ENCODE measurements around the gene FHL3.

FHL3 gene, protein sequence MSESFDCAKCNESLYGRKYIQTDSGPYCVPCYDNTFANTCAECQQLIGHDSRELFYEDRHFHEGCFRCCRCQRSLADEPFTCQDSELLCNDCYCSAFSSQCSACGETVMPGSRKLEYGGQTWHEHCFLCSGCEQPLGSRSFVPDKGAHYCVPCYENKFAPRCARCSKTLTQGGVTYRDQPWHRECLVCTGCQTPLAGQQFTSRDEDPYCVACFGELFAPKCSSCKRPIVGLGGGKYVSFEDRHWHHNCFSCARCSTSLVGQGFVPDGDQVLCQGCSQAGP

DNA sequence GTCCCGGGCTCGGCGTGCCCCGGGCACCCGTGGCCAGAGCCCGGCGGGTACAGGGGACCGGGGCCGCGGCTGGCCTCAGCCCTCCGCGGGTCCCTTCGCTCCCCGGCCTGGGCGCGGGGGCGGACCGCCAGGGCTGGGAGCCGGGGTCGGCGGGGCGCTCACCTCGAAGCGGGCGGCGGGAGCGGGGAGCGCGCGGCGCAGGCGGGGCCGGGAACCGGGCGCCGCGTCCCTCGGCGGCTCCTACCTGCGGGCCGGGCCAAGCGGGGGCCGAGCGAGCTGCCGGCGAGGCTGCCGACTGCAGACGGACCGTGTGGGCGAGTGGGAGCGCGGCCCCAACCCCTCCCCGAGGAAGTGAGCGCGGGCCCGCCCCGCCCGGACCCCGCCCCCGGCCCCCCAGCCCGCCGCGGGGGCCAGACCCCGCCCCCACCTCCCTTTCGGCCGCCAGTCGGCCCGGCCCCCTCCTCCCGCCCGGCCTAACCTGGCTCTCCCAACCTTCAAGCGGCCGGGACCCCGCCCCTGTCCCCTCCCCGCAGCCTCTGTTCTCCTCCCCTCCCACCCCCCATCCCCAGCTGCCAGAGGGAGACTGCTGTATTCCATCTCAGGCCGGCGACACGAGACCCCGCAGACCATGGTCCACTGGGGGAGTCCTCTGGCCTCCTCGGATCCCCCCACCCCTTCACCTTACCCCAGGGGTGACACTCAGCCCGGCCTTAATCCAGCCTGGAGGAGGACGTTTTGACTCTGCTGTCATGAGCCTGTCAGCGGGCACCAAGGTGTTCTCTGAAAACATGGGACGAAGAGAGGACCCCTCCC lies at the start of gene FHL3:
Gene FHL3 (minus strand): TSS at position 320 of the 813 bp plus-strand sequence. CDS start 6,102 bp downstream, outside the sequence.
- DNase-seq = no peak

DNA sequence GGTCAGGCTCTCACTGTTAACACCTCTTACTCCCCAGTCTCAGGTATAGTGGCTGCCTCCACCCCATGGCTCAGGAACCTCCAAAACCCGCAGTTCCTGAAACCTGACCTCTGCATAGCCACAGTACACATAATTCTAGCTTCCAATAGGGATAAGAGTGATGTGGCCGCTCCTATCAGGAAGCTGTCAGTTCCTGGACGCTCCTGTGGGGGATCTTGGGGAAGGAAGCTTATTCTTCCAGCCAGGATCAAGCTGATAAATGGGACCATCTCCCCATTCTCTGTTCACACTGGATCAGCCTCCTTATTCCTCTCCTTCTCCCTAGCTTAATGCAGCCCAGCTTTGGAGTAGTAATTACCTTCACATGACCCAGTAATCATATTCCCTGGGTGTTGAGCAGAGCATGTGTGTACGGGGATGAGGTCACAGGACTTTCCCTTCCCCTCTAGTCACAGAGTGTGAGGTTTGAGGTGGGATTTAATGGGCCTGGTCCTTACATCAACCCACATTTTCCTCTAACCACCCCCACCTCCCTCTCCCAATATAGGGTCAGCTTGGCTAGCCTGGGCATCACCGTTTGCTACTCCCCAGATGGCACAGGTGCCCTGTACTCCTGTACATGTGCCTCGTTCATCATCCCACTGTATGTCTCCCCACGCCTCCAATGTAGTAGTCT lies 48.2 kb upstream of the FHL3 start:
- DNase-seq = no peak

DNA sequence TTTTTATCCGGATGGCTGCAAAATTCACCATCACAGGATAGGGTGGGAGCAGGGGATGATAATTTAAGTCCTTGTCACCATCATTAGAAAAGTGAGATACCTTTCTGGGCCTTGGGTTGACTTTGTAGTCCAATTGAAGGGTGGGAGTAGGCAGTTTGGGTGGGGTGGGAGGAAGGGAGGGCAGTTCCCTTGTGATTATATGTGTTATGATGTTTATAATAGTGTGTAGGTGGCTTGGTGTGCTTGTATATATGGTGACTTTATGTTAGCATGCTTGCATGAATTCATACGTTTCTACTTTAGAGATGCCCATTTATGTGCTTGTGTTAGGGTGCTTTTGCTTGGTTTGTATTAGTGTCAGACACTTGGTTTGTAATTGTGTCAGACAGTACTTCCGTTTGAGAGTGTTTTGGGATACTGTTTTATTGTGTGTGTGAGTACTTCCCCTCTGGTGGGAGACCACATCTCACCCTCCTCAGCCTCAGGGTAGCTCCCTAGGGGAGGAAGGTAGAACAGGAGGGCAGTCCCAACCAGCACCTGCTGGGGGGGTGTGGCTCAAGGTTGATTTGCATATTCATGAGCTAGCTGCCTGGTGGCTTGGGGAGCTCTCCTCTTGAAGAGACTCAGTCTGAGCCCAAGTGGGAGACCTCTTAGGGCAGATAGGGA lies 47.6 kb upstream of the FHL3 start:
- DNase-seq = no peak

DNA sequence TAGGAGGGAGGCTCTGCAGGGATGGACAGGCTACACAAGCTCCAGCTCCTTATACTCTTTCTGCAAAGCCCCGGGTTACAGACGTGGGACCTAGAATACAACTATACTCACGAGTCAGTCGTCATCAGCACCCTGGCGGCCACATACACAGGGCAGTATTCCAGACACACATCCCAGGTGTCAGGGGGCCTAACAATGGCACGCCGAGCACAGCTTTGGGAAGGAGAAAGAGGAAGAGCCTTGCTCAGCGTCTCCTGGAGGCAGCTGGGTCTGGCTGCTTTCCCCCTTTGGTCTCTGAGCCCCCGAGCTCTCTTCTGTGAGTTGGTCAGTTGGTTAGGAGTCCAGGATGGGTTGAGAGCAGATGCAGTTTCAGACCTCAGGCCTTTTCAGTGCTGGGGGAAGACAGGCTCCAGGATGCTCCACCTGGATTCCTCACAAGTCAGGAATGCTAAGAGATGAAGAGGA lies 45.8 kb upstream of the FHL3 start:
- DNase-seq = no peak

DNA sequence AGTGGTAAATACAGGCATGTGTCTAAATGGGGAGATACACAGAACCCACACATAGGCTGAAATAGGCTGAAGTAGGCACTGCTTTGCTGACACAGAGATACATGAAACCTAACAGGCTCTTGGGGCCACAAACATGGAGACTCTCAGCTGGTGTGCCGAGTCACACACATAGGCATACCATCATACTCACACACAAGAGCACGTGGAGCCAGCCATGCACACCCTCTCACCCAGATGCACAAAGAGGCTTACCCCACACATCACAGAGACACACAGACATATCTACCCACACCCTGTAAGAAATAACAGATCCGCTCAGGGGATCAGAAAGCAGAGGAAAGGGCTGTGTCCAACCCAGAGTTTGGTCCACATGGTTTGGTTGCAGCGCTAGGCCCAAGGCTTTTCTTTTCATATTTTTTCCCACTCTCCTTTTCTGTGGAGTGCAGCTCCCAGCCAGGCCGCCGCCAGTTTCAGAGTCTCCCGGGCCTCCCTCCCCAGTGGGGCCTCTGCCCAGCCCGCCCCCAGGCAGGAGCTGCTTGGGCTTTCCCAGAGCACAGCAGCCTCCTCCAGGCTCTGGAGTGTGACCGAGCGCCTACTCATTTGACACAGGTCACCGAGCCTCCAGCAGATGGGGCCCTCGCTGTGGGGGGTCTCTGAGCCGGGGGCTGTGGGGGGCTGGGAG lies 45.2 kb upstream of the FHL3 start:
- no peak for DNase-seq

DNA sequence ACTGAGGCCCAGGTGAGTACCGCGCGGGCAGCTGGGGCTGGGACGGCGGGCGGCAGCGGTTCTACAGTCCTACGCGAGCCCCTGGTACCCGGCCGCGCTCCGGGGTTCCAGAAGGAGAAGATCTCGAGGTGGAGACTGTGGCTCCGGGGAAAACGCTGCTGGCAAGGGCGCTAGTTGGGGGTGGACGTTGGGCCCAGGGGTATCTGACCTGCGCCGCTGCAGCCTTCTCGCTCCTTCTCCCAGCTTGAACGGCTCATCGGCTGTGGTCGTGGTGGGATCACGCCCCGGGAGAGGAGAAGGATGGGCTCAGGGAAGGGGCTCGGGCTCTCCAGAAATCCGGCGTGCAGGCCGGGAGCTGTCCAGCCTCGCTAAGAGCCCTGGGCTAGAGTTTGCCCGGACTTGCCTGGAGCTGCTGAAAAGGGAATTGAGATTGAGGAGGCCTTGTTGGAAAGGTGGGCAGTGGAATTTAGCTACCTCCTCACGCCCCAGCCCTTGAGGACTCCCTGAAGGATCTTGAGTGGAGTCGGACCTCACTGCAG lies 42.4 kb upstream of the FHL3 start:
- DNase-seq = no peak

DNA sequence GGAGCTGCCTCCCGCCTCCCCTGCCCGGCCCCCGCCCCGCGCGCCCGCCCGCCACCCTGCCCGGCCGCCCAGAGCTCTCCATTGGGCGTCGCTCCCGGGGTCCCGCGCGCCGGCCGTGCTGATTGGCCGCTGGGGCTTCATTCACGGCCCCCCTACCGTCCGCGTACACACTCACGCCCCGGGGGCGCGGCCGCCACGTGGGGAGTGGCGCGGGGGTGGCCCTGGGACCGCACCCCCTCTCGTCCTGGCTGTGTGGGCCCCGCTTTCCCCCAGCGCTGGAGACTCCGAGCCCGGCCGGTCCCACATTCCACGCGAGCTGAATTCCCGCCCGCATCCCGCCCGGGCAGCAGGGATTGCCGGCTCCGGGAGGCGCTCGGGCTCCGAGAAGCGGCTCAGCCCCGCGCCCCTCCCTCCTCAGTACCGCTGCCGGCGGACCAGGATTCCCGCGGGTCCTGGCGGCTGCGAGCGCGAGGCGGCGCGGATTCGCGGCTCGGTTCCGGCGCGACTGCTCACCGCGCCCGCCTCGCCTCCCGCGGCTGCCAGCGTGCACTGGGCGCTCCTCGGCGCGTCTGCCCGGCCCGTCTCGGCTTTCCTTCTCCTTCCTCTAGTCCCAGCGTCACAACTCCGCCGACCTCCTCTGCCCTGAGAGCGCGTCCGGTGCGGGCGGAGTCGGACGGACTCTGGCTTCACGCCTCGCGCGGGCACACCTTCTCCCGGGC lies 41.7 kb upstream of the FHL3 start:
- peak in 1 of 2 experiments; percentile 57 for DNase-seq

DNA sequence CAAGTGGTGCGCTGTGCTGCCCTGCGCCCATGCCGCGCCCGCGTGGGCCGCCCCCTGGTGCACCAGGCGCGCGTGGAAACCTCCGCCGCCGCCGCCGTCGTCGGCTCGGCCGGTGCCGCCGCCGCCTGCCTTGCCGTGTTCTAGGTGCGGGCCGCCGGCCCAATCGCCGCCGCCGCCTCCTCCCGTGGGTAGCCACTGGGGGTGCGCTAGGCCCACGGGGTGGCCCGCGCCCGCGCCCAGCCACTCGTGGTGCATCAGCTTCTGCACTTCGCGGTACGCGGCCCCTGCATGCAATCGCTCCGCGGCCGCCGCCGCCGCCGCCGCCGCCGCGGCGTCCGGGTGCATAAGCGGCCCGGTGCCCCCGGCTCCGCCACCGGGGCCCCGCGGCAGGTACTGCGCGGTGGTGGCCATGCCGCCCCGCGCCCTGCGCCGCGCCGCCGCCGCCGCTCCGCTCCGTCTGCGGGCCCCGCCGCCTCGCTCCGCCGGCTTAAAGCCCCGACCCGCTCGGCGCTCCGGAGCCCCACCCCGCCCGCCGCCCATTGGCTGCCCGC lies 41.1 kb upstream of the FHL3 start, which contains the start of gene POU3F1:
Gene POU3F1 (minus strand): TSS at position 461 of the 551 bp plus-strand sequence. CDS start 50 bp downstream, at position 411.
- DNase-seq = no peak

DNA sequence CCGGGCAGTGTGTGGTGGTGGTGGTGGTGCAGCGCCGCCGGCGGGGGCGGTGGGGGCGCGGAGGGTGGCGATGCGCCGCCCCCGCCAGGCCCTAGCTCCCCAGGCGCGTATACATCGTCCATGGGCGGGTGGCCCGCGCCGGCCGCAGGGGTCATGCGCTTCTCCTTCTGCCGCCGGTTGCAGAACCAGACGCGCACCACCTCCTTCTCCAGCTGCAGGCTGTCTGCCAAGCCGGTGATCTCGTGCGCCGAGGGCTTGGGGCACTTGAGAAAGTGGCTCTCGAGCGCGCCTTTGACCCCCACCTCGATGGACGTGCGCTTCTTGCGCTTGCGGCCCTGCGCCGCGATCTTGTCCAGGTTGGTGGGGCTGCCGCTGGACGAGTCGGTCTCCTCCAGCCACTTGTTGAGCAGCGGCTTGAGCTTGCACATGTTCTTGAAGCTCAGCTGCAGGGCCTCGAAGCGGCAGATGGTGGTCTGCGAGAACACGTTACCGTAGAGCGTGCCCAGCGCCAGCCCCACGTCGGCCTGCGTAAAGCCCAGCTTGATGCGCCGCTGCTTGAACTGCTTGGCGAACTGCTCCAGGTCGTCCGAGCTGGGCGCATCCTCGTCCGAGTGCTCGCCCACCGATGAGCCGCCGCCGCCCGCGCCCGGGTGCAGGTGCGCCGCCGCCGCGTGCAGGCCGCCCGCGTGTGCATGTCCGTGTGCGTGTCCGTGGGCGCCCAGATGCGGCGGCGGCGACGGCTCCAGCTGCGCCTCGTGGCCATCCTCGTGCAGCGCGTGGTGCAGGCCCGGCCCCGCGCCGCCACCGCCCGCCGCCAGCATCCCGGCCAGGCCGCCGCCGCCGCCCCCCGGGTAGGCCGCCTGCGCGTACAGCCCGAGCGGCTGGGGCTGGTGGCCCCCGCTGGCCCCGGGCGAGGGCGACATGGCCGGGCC lies 40.4 kb upstream of the FHL3 start:
- no peak for DNase-seq

DNA sequence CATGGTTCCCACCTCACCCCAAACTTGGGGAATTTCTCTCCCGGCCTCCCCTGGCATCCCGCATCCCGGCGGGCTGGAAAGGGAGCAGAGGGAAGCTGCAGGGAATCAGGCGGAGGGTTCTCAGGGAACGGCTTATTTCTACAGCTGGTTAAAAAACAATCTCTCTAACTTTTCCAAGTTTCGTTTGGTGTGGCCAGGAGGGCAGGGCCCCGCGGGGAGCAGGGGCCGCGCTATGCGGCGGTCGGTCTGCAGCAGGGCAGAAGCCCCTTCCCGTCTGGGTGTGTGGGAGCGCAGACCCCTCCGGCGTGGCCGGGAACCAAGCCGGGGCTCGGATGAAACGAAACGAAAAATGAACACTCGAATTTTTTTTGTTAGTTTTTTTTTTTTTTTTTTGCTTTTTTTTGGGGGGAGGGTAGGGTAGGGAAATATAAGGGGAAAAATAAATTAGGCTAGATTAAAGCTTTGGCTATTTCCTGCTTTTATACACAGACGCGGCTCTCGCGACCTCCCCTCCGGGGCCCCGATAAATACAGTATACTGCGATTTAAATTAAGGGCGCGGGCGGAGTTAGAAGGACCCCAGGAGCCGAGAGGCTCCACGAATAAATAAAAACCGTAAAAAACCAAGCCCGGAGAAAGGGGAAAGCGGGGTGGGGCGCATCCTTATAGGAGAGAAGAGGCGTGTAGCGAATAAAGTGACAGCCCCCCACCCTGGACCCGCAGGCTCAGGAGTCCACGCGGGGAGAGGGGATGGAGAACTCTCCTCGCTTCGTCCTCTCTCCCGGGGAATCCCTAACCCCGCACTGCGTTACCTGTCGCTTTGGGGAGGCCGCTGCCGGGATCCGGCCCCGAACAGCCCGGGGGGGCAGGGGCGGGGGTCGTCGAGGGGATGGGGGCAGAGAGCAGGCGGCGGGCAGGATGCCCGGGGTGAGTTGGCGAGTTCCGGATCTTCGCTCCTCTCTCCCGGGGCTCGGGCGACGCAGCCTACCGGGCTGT lies 39.2 kb upstream of the FHL3 start:
- no peak for DNase-seq

DNA sequence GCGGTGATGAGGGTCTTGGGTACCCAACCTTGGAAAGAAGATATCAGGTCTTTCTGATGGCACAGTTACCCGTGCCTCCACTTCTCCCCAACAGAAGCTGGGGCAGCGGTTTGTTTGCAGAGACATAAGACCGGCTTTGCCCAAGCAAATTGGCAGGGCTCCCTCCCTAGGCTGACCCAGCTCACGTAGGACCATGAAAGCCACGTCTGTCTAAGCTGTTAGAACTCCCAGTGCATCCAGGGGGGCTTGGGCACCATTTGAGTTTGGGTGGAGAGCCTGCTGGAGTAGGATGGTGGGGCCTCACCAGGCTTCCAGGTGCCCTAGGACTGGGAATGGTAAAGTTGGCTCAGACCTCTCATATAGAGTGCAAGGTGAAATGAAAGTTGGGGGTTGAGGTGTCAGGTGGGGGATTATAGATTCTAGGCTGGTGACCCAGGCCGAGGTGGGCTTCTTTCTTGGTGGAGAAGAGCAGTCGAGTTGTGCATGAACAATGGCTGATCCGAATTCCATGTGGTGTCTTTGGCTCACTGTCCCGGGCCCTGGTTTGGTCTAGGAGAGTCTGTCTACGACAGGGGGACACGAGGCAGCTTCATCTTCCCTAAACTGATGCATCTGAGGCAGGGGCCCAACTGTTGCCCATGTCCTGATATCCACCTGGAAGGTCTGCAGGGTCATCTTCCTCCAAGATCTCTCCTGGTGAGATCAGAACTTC lies 37.9 kb upstream of the FHL3 start:
- no peak for DNase-seq

DNA sequence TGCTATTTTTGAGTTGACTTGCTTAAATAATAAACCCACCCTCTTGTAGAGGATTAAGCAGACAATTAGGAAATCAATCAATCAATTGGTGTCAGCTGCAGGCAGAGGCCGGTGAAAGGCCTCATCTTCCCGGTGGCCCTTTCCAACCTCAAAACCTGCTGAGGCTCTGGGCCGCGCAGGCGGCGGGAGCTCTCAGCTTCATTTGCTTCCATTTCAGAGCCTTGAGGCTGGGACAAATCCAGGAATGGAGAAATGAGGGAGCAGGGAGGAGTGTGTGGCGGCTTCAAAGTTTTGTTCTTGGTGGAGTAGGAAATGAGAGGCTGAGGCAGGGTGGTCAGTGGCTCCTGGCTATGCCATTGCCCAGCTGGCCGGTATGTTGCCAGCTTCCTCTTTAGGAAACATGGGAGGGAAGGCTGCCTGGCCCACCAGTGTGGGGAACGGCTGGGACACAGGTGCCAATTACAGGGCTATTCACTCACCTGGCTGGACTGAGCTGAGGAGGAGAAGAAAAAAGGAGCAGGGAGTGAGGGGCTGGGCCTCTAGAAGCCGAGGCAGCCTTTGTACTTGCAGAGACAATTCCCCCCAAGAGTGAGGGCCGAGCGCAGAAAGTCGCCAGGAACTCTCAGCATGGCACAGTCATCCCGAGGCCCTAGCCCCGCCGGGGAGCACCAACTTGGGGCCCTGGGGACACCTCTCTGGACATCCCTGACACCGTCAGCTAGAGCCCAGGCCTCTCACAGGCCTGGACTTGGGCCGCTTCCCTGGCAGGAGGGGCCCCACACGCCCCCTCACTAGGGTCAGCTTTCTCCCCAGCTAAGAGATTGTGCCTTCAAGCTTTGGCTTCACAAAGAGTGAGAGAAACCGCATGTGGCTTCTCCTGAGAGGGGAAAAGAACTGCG lies 36.9 kb upstream of the FHL3 start:
- no peak for DNase-seq

DNA sequence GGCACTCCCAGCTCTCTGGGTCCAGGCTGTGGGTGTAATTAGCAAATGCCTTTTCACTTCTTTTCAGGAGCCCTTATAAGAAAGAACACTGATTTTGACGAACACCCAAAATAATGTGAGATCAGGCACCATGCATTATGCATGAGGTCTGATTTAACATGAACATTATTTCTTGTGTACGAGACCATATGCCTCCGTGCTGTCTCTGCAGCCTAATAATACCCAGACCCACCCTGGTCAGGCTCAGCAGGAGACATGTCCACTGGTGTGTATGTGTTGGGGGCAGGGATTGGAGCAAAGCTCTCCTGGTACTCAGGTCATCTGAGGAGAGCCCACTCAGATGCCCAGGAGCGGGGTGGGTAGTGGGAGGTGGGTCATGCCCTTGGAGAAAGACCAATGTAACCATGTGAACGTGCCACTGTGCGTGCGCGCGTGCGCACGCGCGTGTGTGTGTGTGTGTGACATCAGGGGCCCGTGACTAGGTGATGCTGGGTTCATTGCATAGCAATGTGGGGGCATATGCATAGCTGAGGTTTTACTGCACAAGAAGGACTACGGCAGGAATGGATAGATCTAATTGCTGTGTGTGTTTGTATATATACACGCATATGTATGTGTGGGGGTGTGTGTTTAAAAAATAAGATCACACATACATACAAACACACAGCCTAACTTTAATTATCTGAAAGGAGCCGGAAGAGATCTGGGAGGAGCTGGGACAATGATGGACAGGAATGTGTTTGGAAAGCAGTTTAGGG lies 34.2 kb upstream of the FHL3 start:
- DNase-seq = no peak

DNA sequence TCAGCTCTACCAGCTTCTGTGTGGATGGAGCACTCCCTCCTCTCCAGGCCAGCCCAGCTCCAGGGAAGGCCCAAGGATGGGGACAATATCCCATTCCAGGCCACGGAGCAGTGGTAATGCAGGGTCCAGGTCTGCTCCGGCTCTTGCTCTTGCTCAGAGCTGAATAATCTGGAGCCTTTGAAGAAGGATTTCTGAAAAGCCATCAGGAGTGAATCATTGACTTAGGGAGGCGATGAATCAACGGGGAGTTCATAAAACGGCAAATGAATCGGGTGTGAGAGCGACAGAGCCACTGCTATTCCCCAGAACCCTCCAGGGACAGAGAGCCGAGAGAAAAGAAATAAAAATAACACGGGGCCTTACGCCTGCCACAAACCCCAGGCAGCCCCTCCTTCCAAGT lies 33.5 kb upstream of the FHL3 start:
- no peak for DNase-seq

DNA sequence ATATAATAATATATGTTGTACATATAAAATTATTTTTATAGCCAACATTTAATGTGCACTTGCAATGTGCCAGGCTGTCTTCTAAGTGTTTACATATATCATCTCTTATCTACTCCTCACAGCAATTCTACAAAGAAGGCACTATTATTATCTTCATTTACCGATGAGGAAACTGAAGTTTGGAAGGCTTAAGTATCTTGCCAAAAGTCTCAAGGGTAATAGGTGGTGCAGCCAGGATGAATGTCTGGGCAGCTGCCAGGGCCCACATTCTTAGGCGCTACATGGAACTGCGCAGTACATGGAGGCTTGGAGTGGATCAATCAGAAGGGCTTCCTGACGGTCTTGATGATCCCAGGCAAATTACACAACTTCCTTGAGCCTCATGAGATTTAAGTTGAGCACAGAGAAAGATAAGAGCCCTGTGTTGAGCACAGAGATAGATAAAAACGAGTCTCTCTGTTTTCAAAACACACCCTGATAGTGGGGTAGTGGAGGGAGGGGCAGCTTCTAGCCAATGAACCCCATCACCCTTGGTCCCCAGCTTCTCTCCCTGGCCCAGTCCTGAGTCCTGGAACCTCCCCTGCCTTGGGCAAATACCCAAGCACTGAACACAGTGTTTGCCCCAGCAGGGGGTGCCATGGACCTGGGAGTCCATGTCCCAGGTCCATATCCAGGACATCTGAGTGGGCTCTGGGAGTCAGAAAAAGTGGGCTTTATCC lies 32.1 kb upstream of the FHL3 start:
- DNase-seq = no peak
